K562 (cell line): Measurements from ENCODE around the gene FBLN7. TPM values are rescaled to one million over a fixed set of nuclear protein-coding genes. Genes with fewer than 3 reads are reported as not detected.

Source experiments
- ETV5 ChIP-seq: sonication (generic); formaldehyde crosslinking; IDR thresholded peaks from 2 replicates; pipeline ENCODE4 v1.4.0; 2020; ENCODE audit warnings: low read depth, mild to moderate bottlenecking, missing genetic modification reagents
- MAZ ChIP-seq, 2 experiments: fragments of 450-650 bp in 1 of 2; sonication (generic) in 1 of 2; formaldehyde crosslinking; IDR thresholded peaks in 1 of 2; conservative IDR thresholded peaks in 1 of 2; 2 replicates each; pipeline versions ENCODE4 v1.4.0 to v1.5.0; 2020; ENCODE audit warnings: mild to moderate bottlenecking in 1 of 2, missing genetic modification reagents in 1 of 2
- POLR2A ChIP-seq: fragments of 450-650 bp; conservative IDR thresholded peaks from 2 replicates; pipeline ENCODE4 v1.6.1; 2016
- SLC30A9 ChIP-seq: fragments of 250-450 bp; sonication (Bioruptor Pico); IDR thresholded peaks from 2 replicates; pipeline ENCODE4 v1.8.0; 2022; ENCODE audit warnings: mild to moderate bottlenecking, moderate library complexity
- SMARCA5 ChIP-seq: fragments of 450-650 bp; IDR thresholded peaks from 2 replicates; pipeline ENCODE4 v1.6.1; 2016
- VEZF1 ChIP-seq: fragments of 200-800 bp; sonication (Bioruptor generic); IDR thresholded peaks from 2 replicates; pipeline ENCODE4 v1.6.1; 2017; ENCODE audit warnings: missing genetic modification characterization, missing compliant biosample characterization
- ZNF140 ChIP-seq: fragments of 250-450 bp; sonication (Bioruptor Pico); IDR thresholded peaks from 2 replicates; pipeline ENCODE4 v1.8.0; 2021; ENCODE audit warnings: moderate library complexity, mild to moderate bottlenecking, inconsistent platforms
- polyA plus RNA-seq, 8 experiments: library from polyadenylated mRNA; depleted of rRNA in 4 of 8; stranded (reverse) in 5 of 8; unstranded in 3 of 8; fragments of >200 nt; fragmentation: Nextera tagmentation in 2 of 8; fragmentation: Illumina TruSeq in 1 of 8; extraction: Ambion mirVana in 2 of 8; extraction: Trizol in 1 of 8; gene quantifications; 2 replicates each; pipeline versions ENCODE4 v1.2.1 to v1.2.3, GENCODE V29; 2011 to 2014; ENCODE audit warnings: inconsistent platforms in 1 of 8, missing spikeins in 1 of 8
- total RNA-seq, 7 experiments: library from RNA; depleted of rRNA in 6 of 7; stranded (reverse); fragments of >200 nt in 6 of 7; fragmentation: Illumina TruSeq in 2 of 7; extraction: Trizol in 2 of 7; gene quantifications; 2 replicates each; pipeline versions ENCODE4 v1.2.1 to v1.2.3, GENCODE V29; 2011 to 2021; ENCODE audit warnings: low replicate concordance in 1 of 7
- TF ChIP-seq, protein P1 (sequence below): fragments of 200-800 bp; sonication (Bioruptor generic); IDR thresholded peaks from 2 replicates; pipeline ENCODE4 v1.6.1; 2016; ENCODE audit warnings: missing genetic modification characterization, missing compliant biosample characterization
- TF ChIP-seq, protein P2 (sequence below), 2 experiments: fragments of 450-650 bp; formaldehyde crosslinking in 1 of 2; IDR thresholded peaks; 2 replicates each; pipeline versions ENCODE4 v1.4.0 to v1.6.1; 2014 to 2020; ENCODE audit warnings: mild to moderate bottlenecking in 2 of 2, borderline replicate concordance in 1 of 2, low read depth in 1 of 2

The FBLN7 gene
- total and polyA plus RNA-seq, 9 of the 15 experiments (the other 6 are each of a cell fraction or from before 2014, with no cell fraction given), result 0.13 TPM; not detected in 8

DNA sequence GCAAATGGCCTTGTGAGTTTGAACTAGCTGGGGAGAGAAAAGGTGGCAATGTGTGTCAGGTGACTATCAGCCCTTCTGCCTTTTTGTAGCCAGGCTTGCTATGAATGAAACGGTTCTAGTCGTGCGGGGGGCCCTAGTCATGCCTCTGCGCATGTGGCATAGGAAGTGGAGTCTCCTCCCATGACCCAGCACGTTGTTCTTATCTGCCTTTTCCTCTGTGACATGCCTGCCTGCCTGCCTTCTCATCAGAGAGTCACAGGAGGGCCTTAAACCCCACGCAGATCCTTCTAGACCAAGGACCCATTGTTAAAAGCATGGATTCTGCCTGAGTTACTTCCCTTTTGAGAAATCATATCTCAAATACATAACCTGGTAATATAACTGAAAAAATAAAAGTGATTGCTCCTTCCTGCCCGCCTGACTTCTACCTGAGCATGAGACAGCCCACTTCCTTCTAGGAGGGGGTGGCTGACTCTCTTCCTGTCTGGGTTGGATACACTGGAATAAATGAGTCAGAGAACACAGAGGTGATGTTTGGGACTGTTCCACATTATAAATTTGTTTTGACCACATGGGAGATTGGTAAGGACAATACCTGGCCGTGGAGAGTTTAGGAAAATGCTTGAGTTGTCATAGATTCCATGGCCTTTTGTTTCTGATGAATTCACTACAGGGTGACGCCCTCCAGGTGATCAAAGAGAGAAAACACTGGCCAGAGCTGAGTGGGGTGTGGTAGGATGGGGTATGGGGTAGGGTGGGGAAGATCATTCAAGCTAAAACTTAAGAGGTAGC, 49.8 kb downstream of the FBLN7 start (continued):
- TF ChIP-seq, protein P1, sequence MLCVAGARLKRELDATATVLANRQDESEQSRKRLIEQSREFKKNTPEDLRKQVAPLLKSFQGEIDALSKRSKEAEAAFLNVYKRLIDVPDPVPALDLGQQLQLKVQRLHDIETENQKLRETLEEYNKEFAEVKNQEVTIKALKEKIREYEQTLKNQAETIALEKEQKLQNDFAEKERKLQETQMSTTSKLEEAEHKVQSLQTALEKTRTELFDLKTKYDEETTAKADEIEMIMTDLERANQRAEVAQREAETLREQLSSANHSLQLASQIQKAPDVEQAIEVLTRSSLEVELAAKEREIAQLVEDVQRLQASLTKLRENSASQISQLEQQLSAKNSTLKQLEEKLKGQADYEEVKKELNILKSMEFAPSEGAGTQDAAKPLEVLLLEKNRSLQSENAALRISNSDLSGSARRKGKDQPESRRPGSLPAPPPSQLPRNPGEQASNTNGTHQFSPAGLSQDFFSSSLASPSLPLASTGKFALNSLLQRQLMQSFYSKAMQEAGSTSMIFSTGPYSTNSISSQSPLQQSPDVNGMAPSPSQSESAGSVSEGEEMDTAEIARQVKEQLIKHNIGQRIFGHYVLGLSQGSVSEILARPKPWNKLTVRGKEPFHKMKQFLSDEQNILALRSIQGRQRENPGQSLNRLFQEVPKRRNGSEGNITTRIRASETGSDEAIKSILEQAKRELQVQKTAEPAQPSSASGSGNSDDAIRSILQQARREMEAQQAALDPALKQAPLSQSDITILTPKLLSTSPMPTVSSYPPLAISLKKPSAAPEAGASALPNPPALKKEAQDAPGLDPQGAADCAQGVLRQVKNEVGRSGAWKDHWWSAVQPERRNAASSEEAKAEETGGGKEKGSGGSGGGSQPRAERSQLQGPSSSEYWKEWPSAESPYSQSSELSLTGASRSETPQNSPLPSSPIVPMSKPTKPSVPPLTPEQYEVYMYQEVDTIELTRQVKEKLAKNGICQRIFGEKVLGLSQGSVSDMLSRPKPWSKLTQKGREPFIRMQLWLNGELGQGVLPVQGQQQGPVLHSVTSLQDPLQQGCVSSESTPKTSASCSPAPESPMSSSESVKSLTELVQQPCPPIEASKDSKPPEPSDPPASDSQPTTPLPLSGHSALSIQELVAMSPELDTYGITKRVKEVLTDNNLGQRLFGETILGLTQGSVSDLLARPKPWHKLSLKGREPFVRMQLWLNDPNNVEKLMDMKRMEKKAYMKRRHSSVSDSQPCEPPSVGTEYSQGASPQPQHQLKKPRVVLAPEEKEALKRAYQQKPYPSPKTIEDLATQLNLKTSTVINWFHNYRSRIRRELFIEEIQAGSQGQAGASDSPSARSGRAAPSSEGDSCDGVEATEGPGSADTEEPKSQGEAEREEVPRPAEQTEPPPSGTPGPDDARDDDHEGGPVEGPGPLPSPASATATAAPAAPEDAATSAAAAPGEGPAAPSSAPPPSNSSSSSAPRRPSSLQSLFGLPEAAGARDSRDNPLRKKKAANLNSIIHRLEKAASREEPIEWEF, result no peak
- peak; percentile 46; the same call in 1 of the 2 replicates for TF ChIP-seq POLR2A
- TF ChIP-seq MAZ (CRISPR knock-in tag; conservative IDR thresholded peaks at IDR 0.05 in 1 of 2, IDR thresholded peaks at IDR 0.05 in 1 of 2), result peak in 1 of 2 experiments; percentile 34; a peak in 1 of 4 replicates
- peak; percentile 42 for TF ChIP-seq VEZF1
- TF ChIP-seq, protein P2, sequence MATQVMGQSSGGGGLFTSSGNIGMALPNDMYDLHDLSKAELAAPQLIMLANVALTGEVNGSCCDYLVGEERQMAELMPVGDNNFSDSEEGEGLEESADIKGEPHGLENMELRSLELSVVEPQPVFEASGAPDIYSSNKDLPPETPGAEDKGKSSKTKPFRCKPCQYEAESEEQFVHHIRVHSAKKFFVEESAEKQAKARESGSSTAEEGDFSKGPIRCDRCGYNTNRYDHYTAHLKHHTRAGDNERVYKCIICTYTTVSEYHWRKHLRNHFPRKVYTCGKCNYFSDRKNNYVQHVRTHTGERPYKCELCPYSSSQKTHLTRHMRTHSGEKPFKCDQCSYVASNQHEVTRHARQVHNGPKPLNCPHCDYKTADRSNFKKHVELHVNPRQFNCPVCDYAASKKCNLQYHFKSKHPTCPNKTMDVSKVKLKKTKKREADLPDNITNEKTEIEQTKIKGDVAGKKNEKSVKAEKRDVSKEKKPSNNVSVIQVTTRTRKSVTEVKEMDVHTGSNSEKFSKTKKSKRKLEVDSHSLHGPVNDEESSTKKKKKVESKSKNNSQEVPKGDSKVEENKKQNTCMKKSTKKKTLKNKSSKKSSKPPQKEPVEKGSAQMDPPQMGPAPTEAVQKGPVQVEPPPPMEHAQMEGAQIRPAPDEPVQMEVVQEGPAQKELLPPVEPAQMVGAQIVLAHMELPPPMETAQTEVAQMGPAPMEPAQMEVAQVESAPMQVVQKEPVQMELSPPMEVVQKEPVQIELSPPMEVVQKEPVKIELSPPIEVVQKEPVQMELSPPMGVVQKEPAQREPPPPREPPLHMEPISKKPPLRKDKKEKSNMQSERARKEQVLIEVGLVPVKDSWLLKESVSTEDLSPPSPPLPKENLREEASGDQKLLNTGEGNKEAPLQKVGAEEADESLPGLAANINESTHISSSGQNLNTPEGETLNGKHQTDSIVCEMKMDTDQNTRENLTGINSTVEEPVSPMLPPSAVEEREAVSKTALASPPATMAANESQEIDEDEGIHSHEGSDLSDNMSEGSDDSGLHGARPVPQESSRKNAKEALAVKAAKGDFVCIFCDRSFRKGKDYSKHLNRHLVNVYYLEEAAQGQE (IDR thresholded peaks at IDR 0.05; ENCODE audit: borderline replicate concordance), result peak; percentile 4; the same call in 1 of the 2 replicates
- TF ChIP-seq, protein P2 (CRISPR knock-in tag; IDR thresholded peaks at IDR 0.05; ENCODE audit: low read depth), result no peak
- 0 out of 2 replicates have a peak, but pooled peaks have one; percentile 13 for TF ChIP-seq ETV5
- TF ChIP-seq SLC30A9 (CRISPR knock-in tag), result no peak
- no peak for TF ChIP-seq SMARCA5
- TF ChIP-seq ZNF140 (CRISPR knock-in tag), result no peak
